HG03103 (cell line): ENCODE data around the gene EBPL.
"Not testable (repeated sequence)": the region's sequence is repeated elsewhere in the genome, so short reads cannot be mapped to it uniquely, and the experiment has no call there.

Experiments
- ATAC-seq: cut with Tn5 transposase; IDR thresholded peaks from one replicate; pipeline ENCODE4 v1.9.1; 2021; ENCODE audit warnings: low read depth; ENCODE audit not compliant: unreplicated experiment

Gene EBPL

GRCh38 chr13:49690995-49691784, at the start of gene EBPL:
TSS of gene EBPL (minus strand) at chr13:49691486. CDS start at chr13:49691424, 62 bp downstream.
- peak; percentile 95 for ATAC-seq

- ATAC-seq, result no peak
Observed at GRCh38 chr13:49740870-49741269, 49.6 kb upstream of the EBPL start.

- ATAC-seq, result no peak
Observed at GRCh38 chr13:49739498-49740187, 48.4 kb upstream of the EBPL start.

- ATAC-seq, result no peak
Observed at GRCh38 chr13:49733181-49733951, 42.1 kb upstream of the EBPL start.

GRCh38 chr13:49731766-49732165, 40.5 kb upstream of the EBPL start:
- no peak for ATAC-seq

- no peak for ATAC-seq
Observed at GRCh38 chr13:49716615-49717014, 25.3 kb upstream of the EBPL start.

- ATAC-seq, result no peak
Observed at GRCh38 chr13:49714757-49715156, 23.5 kb upstream of the EBPL start.

GRCh38 chr13:49711218-49711863, 20.1 kb upstream of the EBPL start:
- ATAC-seq, result no peak

GRCh38 chr13:49704264-49704663, 13.0 kb upstream of the EBPL start:
- ATAC-seq, result not testable (repeated sequence)

- ATAC-seq, result no peak
Observed at GRCh38 chr13:49701491-49701890, 10.2 kb upstream of the EBPL start.

GRCh38 chr13:49697468-49697867, 6.2 kb upstream of the EBPL start:
- ATAC-seq, result no peak

GRCh38 chr13:49694446-49694845, 3.2 kb upstream of the EBPL start:
- no peak for ATAC-seq

GRCh38 chr13:49693877-49694276, 2.6 kb upstream of the EBPL start:
- ATAC-seq, result no peak

GRCh38 chr13:49693191-49693733, 2.0 kb upstream of the EBPL start:
- ATAC-seq, result no peak

- peak; percentile 5 for ATAC-seq
Observed at GRCh38 chr13:49690133-49690994, 922 bp downstream of the EBPL start.

GRCh38 chr13:49683489-49683888, 7.8 kb downstream of the EBPL start:
- ATAC-seq, result peak; percentile 65

- no peak for ATAC-seq
Observed at GRCh38 chr13:49681842-49682435, 9.3 kb downstream of the EBPL start.

GRCh38 chr13:49679246-49679645, 12.0 kb downstream of the EBPL start:
- no peak for ATAC-seq
